Globus pallidus (tissue), 1 donor: ENCODE measurements around the gene HSD17B12.

ENCODE experiments used
- DNase-seq: peaks from one replicate; pipeline ENCODE4 v3.0.0-alpha.2; 2015; ENCODE audit warnings: low spot score

HSD17B12 gene

GRCh38 chr11:43871051-43871450, 190.5 kb downstream of the HSD17B12 start:
- DNase-seq = no peak

DNA sequence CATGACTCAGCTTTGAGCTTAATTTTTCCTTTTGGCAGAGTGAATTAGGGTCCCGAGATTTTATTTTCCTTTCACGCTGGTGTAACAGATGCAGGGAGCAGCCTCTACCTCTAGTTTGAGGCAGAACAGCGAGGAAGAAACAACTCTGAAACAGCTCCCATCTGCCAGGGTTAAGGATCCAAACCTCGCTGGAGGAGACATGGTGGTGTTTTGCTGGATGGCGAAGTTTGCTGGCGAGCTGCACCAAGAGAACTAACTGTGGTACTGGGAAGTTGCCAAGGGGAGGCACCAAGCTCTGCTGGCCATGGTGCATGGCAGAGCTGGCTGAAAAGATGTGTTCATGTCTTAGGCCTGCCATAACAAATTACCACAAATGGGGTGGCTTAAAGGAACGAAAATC, 192.5 kb downstream of the HSD17B12 start:
- no peak for DNase-seq

GRCh38 chr11:43874078-43874477, 193.5 kb downstream of the HSD17B12 start:
- DNase-seq = no peak

DNA sequence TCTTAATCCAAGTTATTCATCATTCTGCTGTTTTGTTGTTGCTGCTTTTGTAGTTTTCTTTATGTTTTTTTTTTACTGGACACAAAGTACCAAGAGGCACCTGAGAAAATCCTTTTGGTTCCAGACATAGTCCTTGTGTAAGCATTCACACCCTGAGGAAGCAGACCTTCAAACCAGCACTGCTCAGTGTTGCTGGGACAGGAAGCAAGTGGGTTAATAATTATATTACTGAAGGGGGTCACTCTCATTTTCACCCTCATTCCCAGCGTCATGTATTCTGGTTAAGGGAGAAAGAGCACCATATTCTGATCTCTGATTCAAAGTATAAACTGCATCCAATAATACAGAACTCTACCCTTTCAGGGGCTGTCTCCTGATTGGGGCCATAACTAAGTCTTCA, 194.2 kb downstream of the HSD17B12 start:
- no peak for DNase-seq

- no peak for DNase-seq
Measured at GRCh38 chr11:43879789-43880639, 199.5 kb downstream of the HSD17B12 start.

DNA sequence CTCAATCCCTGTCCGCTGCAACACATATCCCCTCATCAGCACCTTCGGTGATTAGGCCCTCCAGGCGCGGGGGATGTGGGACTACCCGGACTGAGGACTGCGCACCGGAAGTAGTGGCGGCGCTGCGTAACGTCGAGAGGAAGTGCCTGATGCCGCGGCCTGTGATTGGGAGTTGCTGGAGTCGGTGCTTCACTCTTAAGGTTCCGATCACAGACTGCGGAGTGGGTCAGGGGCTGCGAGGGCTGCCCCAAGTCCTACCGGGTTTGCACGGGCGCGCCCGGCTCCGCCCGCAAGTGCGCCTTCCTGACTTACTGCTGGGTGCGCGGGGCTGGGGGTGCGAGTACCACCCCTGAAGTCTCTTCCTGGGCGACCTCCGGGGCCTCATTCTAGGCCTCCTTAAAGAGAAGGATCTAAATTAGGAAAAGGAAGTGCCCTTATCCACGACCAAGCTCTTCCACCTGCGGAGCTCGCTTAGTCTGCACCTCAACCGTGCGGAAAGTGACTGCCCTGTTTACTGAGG, 200.2 kb downstream of the HSD17B12 start, which contains the start of gene ALKBH3:
Gene ALKBH3 (plus strand): TSS at position 192 of the 520 bp plus-strand sequence. CDS start 1,822 bp downstream, outside the sequence.
- peak; percentile 87 for DNase-seq

- DNase-seq = no peak
Measured at GRCh38 chr11:43892851-43893250, 212.3 kb downstream of the HSD17B12 start.

GRCh38 chr11:43894546-43894945, 214.0 kb downstream of the HSD17B12 start:
- no peak for DNase-seq

DNA sequence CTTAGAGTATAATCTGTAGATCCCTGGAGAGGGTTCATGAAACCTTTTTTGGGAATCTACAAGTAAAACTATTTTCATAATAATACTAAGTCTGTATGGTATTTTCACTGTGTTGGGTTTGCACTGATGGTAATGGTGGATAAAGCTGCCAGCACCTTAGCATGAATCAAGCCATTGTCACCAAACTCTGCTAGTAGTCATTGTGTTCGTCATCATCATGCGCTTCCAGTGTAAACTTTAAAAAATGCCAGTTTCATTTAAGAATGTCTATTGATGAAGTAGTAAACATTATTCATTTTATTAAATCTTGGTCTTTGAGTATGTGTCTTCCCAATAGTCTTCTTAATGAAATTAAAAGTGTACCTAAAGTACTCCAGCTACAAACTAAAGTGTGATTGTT, 215.1 kb downstream of the HSD17B12 start:
- peak; percentile 77 for DNase-seq

DNA sequence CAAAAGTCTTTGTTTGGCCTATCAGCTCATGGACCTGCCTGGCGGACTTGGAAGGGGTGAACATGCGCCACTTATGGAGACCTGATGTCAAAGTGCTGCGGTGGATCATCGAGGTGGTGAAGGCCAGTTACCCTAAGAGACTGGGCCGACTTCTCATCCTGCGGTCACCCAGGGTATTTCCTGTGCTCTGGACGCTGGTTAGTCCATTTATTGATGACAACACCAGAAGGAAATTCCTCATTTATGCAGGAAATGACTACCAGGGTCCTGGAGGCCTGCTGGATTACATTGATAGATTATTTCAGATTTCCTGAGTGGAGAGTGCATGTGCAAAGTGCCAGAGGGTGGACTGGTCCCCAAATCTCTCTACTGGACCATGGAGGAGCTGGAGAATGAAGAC, 218.0 kb downstream of the HSD17B12 start:
- DNase-seq = no peak

DNA sequence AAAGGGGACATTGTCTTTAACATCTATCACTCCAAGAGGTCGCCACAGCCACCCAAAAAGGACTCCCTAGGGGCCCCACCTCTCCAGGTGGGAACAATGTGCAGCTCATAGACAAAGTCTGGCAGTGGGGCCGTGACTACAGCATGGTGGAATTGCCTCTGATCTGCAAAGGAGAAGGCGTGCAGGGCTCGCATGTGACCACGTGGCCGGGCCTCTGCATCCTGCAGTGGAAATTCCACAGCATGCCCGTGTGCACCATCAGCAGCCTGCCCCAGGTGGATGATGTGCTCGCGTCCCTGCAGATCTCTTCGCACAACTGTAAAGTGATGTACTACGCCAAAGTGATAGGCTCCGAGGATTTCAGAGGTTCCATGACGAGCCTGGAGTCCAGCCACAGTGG, 218.6 kb downstream of the HSD17B12 start:
- DNase-seq = no peak

DNA sequence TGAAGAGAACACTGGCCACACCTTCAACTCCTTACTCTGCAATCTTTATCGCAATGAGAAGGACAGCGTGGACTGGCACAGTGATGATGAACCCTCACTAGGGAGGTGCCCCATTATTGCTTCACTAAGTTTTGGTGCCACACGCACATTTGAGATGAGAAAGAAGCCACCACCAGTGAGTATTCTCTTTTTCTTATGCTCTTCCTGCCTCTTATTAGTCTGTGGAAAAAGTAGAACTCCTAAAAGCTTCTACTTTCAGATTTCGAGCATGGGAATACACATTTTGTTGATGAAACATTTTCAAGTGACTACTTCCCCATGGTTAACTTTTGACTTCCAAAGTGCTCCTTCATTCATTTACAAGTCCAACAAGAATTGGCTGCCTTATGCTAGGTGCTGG, 221.0 kb downstream of the HSD17B12 start:
- no peak for DNase-seq

DNA sequence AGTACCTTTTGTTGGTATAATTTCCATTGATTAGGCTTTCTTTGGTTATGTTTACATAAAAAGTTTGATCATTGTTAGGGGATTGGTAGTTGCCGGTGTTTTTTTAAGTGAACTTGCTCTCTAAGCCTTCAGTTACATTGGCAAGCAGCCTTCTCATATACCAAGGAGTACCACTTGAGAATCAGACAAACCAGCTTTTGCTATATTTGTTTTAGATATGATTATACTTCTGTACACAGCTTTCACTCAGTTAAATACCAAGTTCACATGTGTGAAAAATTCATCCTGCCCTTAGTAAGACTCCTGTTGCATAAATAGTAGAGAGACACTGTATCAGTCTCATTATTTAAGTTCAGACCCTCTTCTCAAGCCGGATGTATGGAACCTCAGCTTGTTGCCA, 222.5 kb downstream of the HSD17B12 start:
- no peak for DNase-seq

DNA sequence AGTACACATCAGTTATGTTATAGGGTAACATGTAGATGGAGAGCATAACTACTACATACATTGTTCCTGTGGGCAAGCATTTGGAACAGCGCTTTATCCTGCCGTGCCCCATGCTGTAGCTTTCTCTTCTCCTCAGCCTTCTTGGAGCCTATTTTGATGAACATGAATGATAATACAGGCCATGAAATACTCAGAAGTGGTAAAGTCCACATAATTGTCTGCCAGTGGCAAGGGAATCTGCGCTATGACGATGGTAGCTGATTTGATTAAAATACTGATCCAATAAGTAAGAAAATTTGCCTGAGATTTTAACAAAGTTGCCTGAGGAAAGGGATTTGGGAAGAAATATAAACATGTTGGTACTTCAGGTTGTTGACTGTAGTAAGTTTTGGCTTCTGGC, 223.4 kb downstream of the HSD17B12 start:
- no peak for DNase-seq

DNA sequence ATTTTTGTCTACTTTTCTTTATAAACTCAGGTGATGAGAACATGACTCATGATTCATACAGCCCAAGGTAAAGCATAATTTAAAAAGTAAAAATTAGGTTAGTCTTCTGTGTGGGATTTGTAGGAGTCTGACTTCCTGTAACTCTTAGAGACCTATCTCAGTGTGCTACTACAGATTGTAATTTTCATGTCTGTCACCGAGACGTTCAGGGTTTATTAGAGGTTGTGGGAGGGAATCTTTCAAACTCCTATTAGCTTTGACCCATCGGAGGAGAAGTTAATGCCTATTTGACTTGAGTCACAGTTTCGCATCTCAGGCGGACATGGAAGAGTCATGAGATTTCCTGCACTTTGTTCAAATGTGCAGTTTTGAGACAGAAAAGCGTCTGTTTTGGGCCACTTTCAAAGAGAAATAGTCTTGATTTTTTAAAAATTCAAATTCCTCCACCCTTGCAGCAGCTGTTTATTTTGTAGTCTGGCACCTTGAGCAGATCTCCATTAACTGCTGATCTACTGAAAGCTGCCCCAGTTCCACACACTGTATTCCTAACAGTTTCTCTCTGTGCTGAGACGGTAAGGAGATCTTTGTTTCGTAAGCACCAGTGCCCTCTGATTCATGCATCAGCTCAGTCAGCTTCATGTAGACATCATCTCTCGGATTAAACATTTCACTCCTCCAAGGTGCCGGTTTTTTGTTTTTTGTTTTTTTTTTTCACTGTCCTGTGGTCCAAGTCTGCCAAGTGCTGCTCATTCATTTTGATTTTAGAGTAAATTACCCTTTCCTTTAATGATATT, 224.4 kb downstream of the HSD17B12 start:
- DNase-seq = peak; percentile 63

DNA sequence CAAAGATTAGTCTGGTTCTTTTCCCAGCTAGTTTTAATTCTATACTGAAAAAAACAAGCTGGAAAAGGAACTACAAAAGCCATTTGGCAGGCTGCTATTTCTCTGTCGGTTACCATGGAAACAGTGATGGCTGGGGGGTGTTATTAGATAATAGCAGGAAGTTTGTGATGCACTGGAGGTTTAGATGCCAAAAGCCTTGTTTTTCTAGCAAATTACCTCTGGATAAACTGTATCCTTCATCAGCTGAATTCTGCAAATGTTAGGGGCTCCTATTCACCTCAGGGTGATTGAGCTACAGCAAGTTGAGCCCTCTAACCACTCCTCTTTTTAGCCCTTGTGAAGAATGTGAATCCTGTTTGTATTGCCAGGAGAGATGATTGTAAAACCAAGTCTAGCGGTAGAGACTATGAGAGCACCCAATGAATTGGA, 225.3 kb downstream of the HSD17B12 start:
- peak; percentile 38 for DNase-seq
